ENCODE data around the gene ANK3. TPM values are rescaled to one million over a fixed set of nuclear protein-coding genes. Genes with fewer than 3 reads are reported as not detected.
"Not testable (repeated sequence)": the region's sequence is repeated elsewhere in the genome, so short reads cannot be mapped to it uniquely, and the experiment has no call there.

Gene ANK3
- total RNA-seq, 2 donors from 2014 or later, result 65.0 to 79.5 TPM

GRCh38 chr10:60295028-60295937 is 94.4 kb downstream of the ANK3 start:
- H3K27ac ChIP-seq (ENCODE audit: low read depth, low read length), result no peak overlapping the region
- Mint-ChIP-seq H3K27me3 (ENCODE audit: insufficient read depth) (no peaks in the 10 kb centered on the region), H3K27ac (no peak overlapping the region), H3K4me1 (peaks cover 13% of the 10 kb centered on the region), H3K36me3 (ENCODE audit: low read depth) (no peaks in the 10 kb centered on the region), H3K4me3 (no peak overlapping the region), H3K9me3 (no peaks in the 10 kb centered on the region)
- TF ChIP-seq, protein P1, sequence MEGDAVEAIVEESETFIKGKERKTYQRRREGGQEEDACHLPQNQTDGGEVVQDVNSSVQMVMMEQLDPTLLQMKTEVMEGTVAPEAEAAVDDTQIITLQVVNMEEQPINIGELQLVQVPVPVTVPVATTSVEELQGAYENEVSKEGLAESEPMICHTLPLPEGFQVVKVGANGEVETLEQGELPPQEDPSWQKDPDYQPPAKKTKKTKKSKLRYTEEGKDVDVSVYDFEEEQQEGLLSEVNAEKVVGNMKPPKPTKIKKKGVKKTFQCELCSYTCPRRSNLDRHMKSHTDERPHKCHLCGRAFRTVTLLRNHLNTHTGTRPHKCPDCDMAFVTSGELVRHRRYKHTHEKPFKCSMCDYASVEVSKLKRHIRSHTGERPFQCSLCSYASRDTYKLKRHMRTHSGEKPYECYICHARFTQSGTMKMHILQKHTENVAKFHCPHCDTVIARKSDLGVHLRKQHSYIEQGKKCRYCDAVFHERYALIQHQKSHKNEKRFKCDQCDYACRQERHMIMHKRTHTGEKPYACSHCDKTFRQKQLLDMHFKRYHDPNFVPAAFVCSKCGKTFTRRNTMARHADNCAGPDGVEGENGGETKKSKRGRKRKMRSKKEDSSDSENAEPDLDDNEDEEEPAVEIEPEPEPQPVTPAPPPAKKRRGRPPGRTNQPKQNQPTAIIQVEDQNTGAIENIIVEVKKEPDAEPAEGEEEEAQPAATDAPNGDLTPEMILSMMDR (conservative IDR thresholded peaks at IDR 0.05), result no peak
- no peaks in the 10 kb centered on the region for H3K9me3 ChIP-seq (ENCODE audit: control insufficient read depth, low read length)
- peaks cover 3% of the 10 kb centered on the region for H3K4me1 ChIP-seq (ENCODE audit: control insufficient read depth, insufficient read depth, low read length)
- no peak overlapping the region for H3K9ac ChIP-seq (ENCODE audit: extremely low read depth, low read length, poor library complexity, severe bottlenecking)
- H3K36me3 ChIP-seq (ENCODE audit: control insufficient read depth, insufficient read depth, low read length), result no peaks in the 10 kb centered on the region
- WGBS, 2 experiments (ENCODE audit: insufficient coverage in 1 of 2, insufficient read length in 1 of 2), result 91 to 94% methylated on average over 5 to 9 of the region's 9 CpGs
- no peak for DNase-seq
- no peak overlapping the region for H3K4me3 ChIP-seq (ENCODE audit: low read length)
- H3K27me3 ChIP-seq (ENCODE audit: control insufficient read depth, insufficient read depth, low read length, poor library complexity, severe bottlenecking), result no peaks in the 10 kb centered on the region

DNA sequence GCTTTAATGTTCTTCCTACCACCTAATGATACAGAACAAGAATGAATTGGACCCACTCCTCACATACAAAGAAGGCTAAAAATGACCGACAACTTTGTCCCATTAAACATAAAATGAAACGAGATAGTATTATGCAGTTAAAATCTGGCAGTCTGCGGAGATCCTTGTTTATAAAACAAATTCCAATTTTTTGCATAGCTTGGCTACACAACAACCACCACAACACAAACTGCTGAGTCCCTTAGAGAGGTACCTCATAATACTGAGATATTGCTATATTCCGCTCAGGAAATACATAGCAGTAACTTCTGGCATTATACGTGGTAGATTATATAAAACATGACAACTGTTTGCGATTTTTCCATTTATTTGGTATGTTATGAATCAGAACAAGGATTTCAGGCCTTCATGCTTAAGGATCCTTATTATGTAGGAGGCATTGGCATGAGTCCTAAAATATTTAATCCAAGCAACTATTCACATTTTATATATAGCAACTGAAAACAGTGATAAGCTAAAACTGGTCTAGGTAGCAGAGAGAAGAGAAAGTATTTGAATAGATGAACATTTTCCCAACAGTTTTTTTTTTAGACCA is 96.0 kb downstream of the ANK3 start:
- Histone ChIP-seq H3K4me3 (ENCODE audit: low read length) (no peak overlapping the region), H3K36me3 (ENCODE audit: control insufficient read depth, insufficient read depth, low read length) (no peaks in the 10 kb centered on the region), H3K27ac (ENCODE audit: low read depth, low read length) (no peak overlapping the region), H3K27me3 (ENCODE audit: control insufficient read depth, insufficient read depth, low read length, poor library complexity, severe bottlenecking) (no peaks in the 10 kb centered on the region), H3K9me3 (ENCODE audit: control insufficient read depth, low read length) (no peaks in the 10 kb centered on the region), H3K4me1 (ENCODE audit: control insufficient read depth, insufficient read depth, low read length) (no peaks in the 10 kb centered on the region), H3K9ac (ENCODE audit: extremely low read depth, low read length, poor library complexity, severe bottlenecking) (no peak overlapping the region)
- H3K9me3 Mint-ChIP-seq, result no peaks in the 10 kb centered on the region
- no peak overlapping the region for H3K4me3 Mint-ChIP-seq
- 91 to 100% methylated on average over 2 to 6 of the region's 6 CpGs for WGBS, 2 experiments (ENCODE audit: insufficient coverage in 1 of 2, insufficient read length in 1 of 2)
- DNase-seq, result no peak
- no peaks in the 10 kb centered on the region for H3K36me3 Mint-ChIP-seq (ENCODE audit: low read depth)
- TF ChIP-seq, protein P1 (conservative IDR thresholded peaks at IDR 0.05), result no peak
- H3K4me1 Mint-ChIP-seq, result peaks cover 8% of the 10 kb centered on the region
- no peaks in the 10 kb centered on the region for H3K27me3 Mint-ChIP-seq (ENCODE audit: insufficient read depth)
- H3K27ac Mint-ChIP-seq, result no peak overlapping the region

DNA sequence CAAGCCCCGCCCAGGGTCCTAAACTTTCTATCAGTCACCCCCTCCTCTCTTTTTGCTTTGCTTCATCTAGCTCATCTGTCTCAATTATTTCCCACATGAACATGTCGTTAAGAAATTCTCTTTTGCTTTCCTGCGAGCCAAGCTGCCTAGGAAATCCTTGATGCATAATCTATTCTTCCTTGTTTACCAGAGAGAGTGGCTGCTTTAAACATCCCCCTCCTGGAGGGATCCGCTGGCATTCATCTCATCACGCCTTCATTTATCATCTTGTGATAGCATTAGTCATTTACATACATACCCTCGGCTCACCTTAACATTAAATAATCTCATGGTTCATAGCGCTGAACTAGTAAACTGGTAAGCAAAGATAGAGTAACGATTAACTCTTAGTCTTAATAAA is 96.7 kb downstream of the ANK3 start:
- Mint-ChIP-seq H3K9me3 (no peaks in the 10 kb centered on the region), H3K36me3 (ENCODE audit: low read depth) (no peaks in the 10 kb centered on the region), H3K4me1 (peaks cover 8% of the 10 kb centered on the region), H3K27me3 (ENCODE audit: insufficient read depth) (no peaks in the 10 kb centered on the region), H3K4me3 (no peak overlapping the region), H3K27ac (no peak overlapping the region)
- TF ChIP-seq, protein P1 (conservative IDR thresholded peaks at IDR 0.05), result no peak
- Histone ChIP-seq H3K4me1 (ENCODE audit: control insufficient read depth, insufficient read depth, low read length) (no peaks in the 10 kb centered on the region), H3K27ac (ENCODE audit: low read depth, low read length) (no peak overlapping the region), H3K9me3 (ENCODE audit: control insufficient read depth, low read length) (no peaks in the 10 kb centered on the region), H3K4me3 (ENCODE audit: low read length) (no peak overlapping the region), H3K36me3 (ENCODE audit: control insufficient read depth, insufficient read depth, low read length) (no peaks in the 10 kb centered on the region), H3K9ac (ENCODE audit: extremely low read depth, low read length, poor library complexity, severe bottlenecking) (no peak overlapping the region), H3K27me3 (ENCODE audit: control insufficient read depth, insufficient read depth, low read length, poor library complexity, severe bottlenecking) (no peaks in the 10 kb centered on the region)
- 84 to 95% methylated on average over 2 to 8 of the region's 8 CpGs for WGBS, 2 experiments (ENCODE audit: insufficient coverage in 1 of 2, insufficient read length in 1 of 2)
- no peak for DNase-seq

- not testable (repeated sequence) for H3K27me3 ChIP-seq (ENCODE audit: control insufficient read depth, insufficient read depth, low read length, poor library complexity, severe bottlenecking); H3K4me3 ChIP-seq (ENCODE audit: low read length); DNase-seq; H3K36me3 ChIP-seq (ENCODE audit: control insufficient read depth, insufficient read depth, low read length); H3K27me3 Mint-ChIP-seq (ENCODE audit: insufficient read depth); H3K4me1 ChIP-seq (ENCODE audit: control insufficient read depth, insufficient read depth, low read length); H3K36me3 Mint-ChIP-seq (ENCODE audit: low read depth); H3K27ac Mint-ChIP-seq; H3K4me1 Mint-ChIP-seq; H3K4me3 Mint-ChIP-seq; H3K9me3 Mint-ChIP-seq; H3K9ac ChIP-seq (ENCODE audit: extremely low read depth, low read length, poor library complexity, severe bottlenecking); H3K27ac ChIP-seq (ENCODE audit: low read depth, low read length); H3K9me3 ChIP-seq (ENCODE audit: control insufficient read depth, low read length)
- 87 to 98% methylated on average over 5 to 6 of the region's 6 CpGs for WGBS, 2 experiments (ENCODE audit: insufficient coverage in 1 of 2, insufficient read length in 1 of 2)
Observed at GRCh38 chr10:60292536-60292935, 97.1 kb downstream of the ANK3 start.
